Body of pancreas (tissue), 4 donors: ENCODE measurements around the gene MORF4L2. TPM values are rescaled to one million over a fixed set of nuclear protein-coding genes. Genes with fewer than 3 reads are reported as not detected.
A peak's percentile ranks its signal among the peaks of the same experiment; 100 is the strongest.

Experiments used
- ATAC-seq: fragments of 150-250 bp; one replicate; pipeline ENCODE4 v1.9.1; 2016
- DNase-seq, 4 donors: peaks; one replicate each; pipeline ENCODE4 v3.0.0-alpha.2; 2019
- H3K27ac ChIP-seq, 4 donors: fragments of 200-600 bp; sonication (generic); 1 replicate in 3 of 4; 2 replicates in 1 of 4; pipeline versions ENCODE4 v1.5.1 to v1.6.1; 2016 to 2019; ENCODE audit warnings: mild to moderate bottlenecking in 1 of 4, mixed read lengths in 1 of 4, moderate library complexity in 1 of 4
- H3K27me3 ChIP-seq, 2 donors: fragments of 200-600 bp; sonication (generic); one replicate each; pipeline ENCODE4 v1.6.0; 2016; ENCODE audit warnings: mild to moderate bottlenecking in 1 of 2
- H3K36me3 ChIP-seq, 2 donors: fragments of 200-600 bp; sonication (generic); replicated peaks in 1 of 2; 2 replicates each; pipeline ENCODE4 v1.5.1; 2016; ENCODE audit warnings: low read depth in 2 of 2; ENCODE audit not compliant: insufficient read depth in 1 of 2
- H3K4me1 ChIP-seq: fragments of 200-600 bp; sonication (generic); one replicate; pipeline ENCODE4 v1.6.0; 2016
- H3K4me3 ChIP-seq, 2 donors: fragments of 200-600 bp; sonication (generic); 1 replicate in 1 of 2; 2 replicates in 1 of 2; pipeline ENCODE4 v1.5.1; 2016 to 2019
- H3K9me3 ChIP-seq, 3 donors: fragments of 200-600 bp; sonication (generic); 1 replicate in 2 of 3; 2 replicates in 1 of 3; pipeline ENCODE4 v1.5.1; 2016
- CTCF ChIP-seq, 7 experiments: fragments of 450-650 bp in 4 of 7; fragments of 200-600 bp in 3 of 7; sonication (generic) in 3 of 7; IDR thresholded peaks; one replicate each; pipeline ENCODE4 v1.5.1; 2016 to 2019; ENCODE audit warnings: antibody characterized with exemption in 7 of 7
- POLR2A ChIP-seq, 3 donors: fragments of 450-650 bp; IDR thresholded peaks; one replicate each; pipeline ENCODE4 v1.6.1; 2016; ENCODE audit warnings: antibody characterized with exemption in 3 of 3, mild to moderate bottlenecking in 2 of 3
- WGBS, 2 donors: methylation state at CpG; one replicate each; pipeline ENCODE4 v1.1.5; 2017; 5-methylcytosine and 5-hydroxymethylcytosine counted together
- intact Hi-C: fragments of 100-400 bp; cut with DNase I; formaldehyde crosslinking; loops from one replicate; pipeline ENCODE4 v1.15.1; 2023
- total RNA-seq, 2 donors: library from RNA; depleted of rRNA; stranded (reverse); fragments of >200 nt; gene quantifications; one replicate each; pipeline ENCODE4 v1.1.0, GENCODE V29; 2016

Gene MORF4L2
- total RNA-seq, 2 donors from 2014 or later: 135 to 231 TPM

- ATAC-seq: no peak
- intact Hi-C loops: no loop called here
- TF ChIP-seq CTCF (IDR thresholded peaks at IDR 0.05): peak in 2 of 7 experiments; percentile 27 to 42
- TF ChIP-seq POLR2A (IDR thresholded peaks at IDR 0.05): no peak
- H3K27me3 ChIP-seq: no peaks in the 10 kb centered on the region
- H3K4me1 ChIP-seq: peaks cover 7% of the 10 kb centered on the region
- no peak for DNase-seq
- no peaks in the 10 kb centered on the region for H3K36me3 ChIP-seq
- H3K27ac ChIP-seq: peak overlapping the region in 3 of 4 donors; percentile 77 to 92 (median 85)
- H3K4me3 ChIP-seq: peak overlapping the region; percentile 31 to 45
- WGBS, 2 donors: 6 to 15% methylated on average over 3 to 6 of the region's 6 CpGs
- no peaks in the 10 kb centered on the region for H3K9me3 ChIP-seq
Measured at GRCh38 chrX:103630171-103630511, 56.4 kb downstream of the MORF4L2 start.

GRCh38 chrX:103629318-103630170 lies 57.0 kb downstream of the MORF4L2 start:
- peak; percentile 57 to 70 (median 64) for DNase-seq
- no peaks in the 10 kb centered on the region for H3K27me3 ChIP-seq
- H3K27ac ChIP-seq: peak overlapping the region; percentile 64 to 92 (median 81)
- H3K36me3 ChIP-seq: no peaks in the 10 kb centered on the region
- peaks cover 7% of the 10 kb centered on the region for H3K4me1 ChIP-seq
- intact Hi-C loops: no loop called here
- TF ChIP-seq CTCF (IDR thresholded peaks at IDR 0.05): peak in 2 of 7 experiments; percentile 14 to 42
- TF ChIP-seq POLR2A (IDR thresholded peaks at IDR 0.05): peak; percentile 21 to 71 (median 67)
- H3K4me3 ChIP-seq: peak overlapping the region; percentile 31 to 45
- peak; percentile 81 for ATAC-seq
- no peaks in the 10 kb centered on the region for H3K9me3 ChIP-seq
- WGBS, 2 donors: 0 to 7% methylated on average over 20 to 39 of the region's 49 CpGs

GRCh38 chrX:103628386-103629317 lies 57.8 kb downstream of the MORF4L2 start, which contains the start of gene TCEAL1:
Gene TCEAL1, plus strand, starts transcription at chrX:103628975. Its CDS starts 942 bp downstream, at chrX:103629917.
- TF ChIP-seq POLR2A (IDR thresholded peaks at IDR 0.05) (peak in 2 of 3 donors; percentile 38 to 65), CTCF (IDR thresholded peaks at IDR 0.05) (peak in 1 of 7 experiments; percentile 14)
- WGBS, 2 donors: 2 to 3% methylated on average over 21 to 23 of the region's 32 CpGs
- intact Hi-C loops: no loop called here
- H3K27me3 ChIP-seq: no peaks in the 10 kb centered on the region
- ATAC-seq (peak; percentile 74), DNase-seq (peak; percentile 60 to 77 (median 68))
- H3K9me3 ChIP-seq: no peaks in the 10 kb centered on the region
- peaks cover 7% of the 10 kb centered on the region for H3K4me1 ChIP-seq
- H3K36me3 ChIP-seq: no peaks in the 10 kb centered on the region
- H3K27ac ChIP-seq: peak within 1 kb of the TSS; percentile 64 to 92 (median 81)
- peak within 1 kb of the TSS; percentile 31 to 45 for H3K4me3 ChIP-seq

- H3K36me3 ChIP-seq: no peaks in the 10 kb centered on the region
Measured at GRCh38 chrX:103626855-103627254, 59.6 kb downstream of the MORF4L2 start.

More at GRCh38 chrX:103626855-103627254, 59.6 kb downstream of the MORF4L2 start:
- H3K4me1 ChIP-seq: peaks cover 7% of the 10 kb centered on the region
- no peak overlapping the region for H3K4me3 ChIP-seq
- no peak overlapping the region for H3K27ac ChIP-seq
- H3K9me3 ChIP-seq: no peaks in the 10 kb centered on the region
- TF ChIP-seq CTCF (IDR thresholded peaks at IDR 0.05): no peak
- ATAC-seq (no peak), DNase-seq (no peak)
- intact Hi-C loops: no loop called here
- H3K27me3 ChIP-seq: no peaks in the 10 kb centered on the region

Other genes starting within 250 kb of the MORF4L2 start
- under 1 TPM in 1 of 2 donors, not detected in 1; 0.52 TPM for gene RAB40A, start 167.2 kb downstream of the MORF4L2 start, total RNA-seq
- gene TCEAL4, start 101.2 kb downstream of the MORF4L2 start, total RNA-seq: 10 to 100 TPM; 36.8 to 51.4 TPM
- 10 to 100 TPM; 21.4 to 21.8 TPM for gene TCEAL3, start 78.7 kb downstream of the MORF4L2 start, total RNA-seq
- gene TCEAL1, start 57.7 kb downstream of the MORF4L2 start, total RNA-seq: 10 to 100 TPM; 14.8 to 28.0 TPM
- gene TMEM31, start 24.2 kb upstream of the MORF4L2 start, total RNA-seq: not detected
- gene PLP1, start 90.1 kb upstream of the MORF4L2 start, total RNA-seq: 1 to 10 TPM in 1 of 2 donors, under 1 TPM in 1; 0.78 to 2.0 TPM
- under 1 TPM; 0.66 to 0.78 TPM for gene RAB9B, start 145.6 kb upstream of the MORF4L2 start, total RNA-seq